Astrocyte (in vitro differentiated cells and primary cell): ENCODE measurements around the gene GALNT18. TPM values are rescaled to one million over a fixed set of nuclear protein-coding genes. Genes with fewer than 3 reads are reported as not detected.

ENCODE experiments used
- DNase-seq: peaks from one replicate; pipeline ENCODE4 v3.0.0-alpha.2; 2010; ENCODE audit warnings: low read depth
- FAIRE-seq: peaks from 2 replicates; lab custom pipeline; 2011; peaks lifted over from hg19 to GRCh38; lab: Jason Lieb, UNC
- H2AFZ ChIP-seq: 2 replicates; pipeline ENCODE4 v1.6.0; 2012; ENCODE audit warnings: low read depth, low read length, inconsistent platforms
- H3K27ac ChIP-seq: 2 replicates; pipeline ENCODE4 v1.5.1; 2011; ENCODE audit warnings: low read depth, low read length, inconsistent platforms
- H3K27me3 ChIP-seq: 2 replicates; pipeline ENCODE4 v1.6.0; 2011; ENCODE audit warnings: low read length, inconsistent platforms; ENCODE audit not compliant: insufficient read depth
- H3K36me3 ChIP-seq: 2 replicates; pipeline ENCODE4 v1.5.1; 2011; ENCODE audit warnings: low read length, inconsistent platforms; ENCODE audit not compliant: insufficient read depth
- H3K4me1 ChIP-seq: 2 replicates; pipeline ENCODE4 v1.5.1; 2011; ENCODE audit warnings: low read length, inconsistent platforms; ENCODE audit not compliant: insufficient read depth
- H3K4me2 ChIP-seq: 2 replicates; pipeline ENCODE4 v1.6.0; 2012; ENCODE audit warnings: low read length, inconsistent platforms
- H3K4me3 ChIP-seq: 2 replicates; pipeline ENCODE4 v1.5.1; 2011; ENCODE audit warnings: low read depth, mild to moderate bottlenecking, low read length, inconsistent platforms; ENCODE audit not compliant: insufficient read depth
- H3K79me2 ChIP-seq: 2 replicates; pipeline ENCODE4 v1.6.0; 2012; ENCODE audit warnings: mild to moderate bottlenecking, low read length, inconsistent platforms; ENCODE audit not compliant: insufficient read depth
- H3K9ac ChIP-seq: 2 replicates; pipeline ENCODE4 v1.6.0; 2012; ENCODE audit warnings: mild to moderate bottlenecking, low read length, inconsistent platforms
- H3K9me3 ChIP-seq: 2 replicates; pipeline ENCODE4 v1.5.1; 2012; ENCODE audit warnings: low read depth, mild to moderate bottlenecking, low read length, inconsistent platforms; ENCODE audit not compliant: insufficient read depth
- H4K20me1 ChIP-seq: 2 replicates; pipeline ENCODE4 v1.6.0; 2012; ENCODE audit warnings: low read length, inconsistent platforms; ENCODE audit not compliant: insufficient read depth
- H3K27ac Mint-ChIP-seq: one replicate; pipeline ENCODE4 v1.8.0; 2021; ENCODE audit warnings: mild to moderate bottlenecking, mixed read lengths; ENCODE audit not compliant: unreplicated experiment
- H3K27me3 Mint-ChIP-seq: one replicate; pipeline ENCODE4 v1.8.0; 2021; ENCODE audit warnings: low read depth, mixed read lengths; ENCODE audit not compliant: unreplicated experiment
- H3K36me3 Mint-ChIP-seq: one replicate; pipeline ENCODE4 v1.8.0; 2021; ENCODE audit warnings: low read depth, mixed read lengths; ENCODE audit not compliant: unreplicated experiment
- H3K4me1 Mint-ChIP-seq: one replicate; pipeline ENCODE4 v1.8.0; 2021; ENCODE audit warnings: low read depth, mixed read lengths; ENCODE audit not compliant: unreplicated experiment
- H3K4me3 Mint-ChIP-seq: one replicate; pipeline ENCODE4 v1.8.0; 2021; ENCODE audit warnings: mild to moderate bottlenecking, moderate library complexity, mixed read lengths; ENCODE audit not compliant: unreplicated experiment
- H3K9me3 Mint-ChIP-seq: one replicate; pipeline ENCODE4 v1.8.0; 2021; ENCODE audit warnings: mild to moderate bottlenecking, mixed read lengths; ENCODE audit not compliant: unreplicated experiment
- EZH2 ChIP-seq: IDR thresholded peaks from 2 replicates; pipeline ENCODE4 v1.6.1; 2012; ENCODE audit warnings: mild to moderate bottlenecking, low read length, inconsistent platforms; ENCODE audit not compliant: insufficient read depth
- total RNA-seq: library from RNA; stranded (reverse); gene quantifications from 2 replicates; pipeline ENCODE4 v1.2.1, GENCODE V29; 2021
- TF ChIP-seq, protein P1 (sequence below): IDR thresholded peaks from 2 replicates; pipeline ENCODE4 v1.5.1; 2011; ENCODE audit warnings: low read depth, mild to moderate bottlenecking, inconsistent platforms, low read length, moderate library complexity; ENCODE audit not compliant: insufficient read depth

Gene GALNT18
- total RNA-seq, 1 donor from 2014 or later, result 6.5 TPM

DNA sequence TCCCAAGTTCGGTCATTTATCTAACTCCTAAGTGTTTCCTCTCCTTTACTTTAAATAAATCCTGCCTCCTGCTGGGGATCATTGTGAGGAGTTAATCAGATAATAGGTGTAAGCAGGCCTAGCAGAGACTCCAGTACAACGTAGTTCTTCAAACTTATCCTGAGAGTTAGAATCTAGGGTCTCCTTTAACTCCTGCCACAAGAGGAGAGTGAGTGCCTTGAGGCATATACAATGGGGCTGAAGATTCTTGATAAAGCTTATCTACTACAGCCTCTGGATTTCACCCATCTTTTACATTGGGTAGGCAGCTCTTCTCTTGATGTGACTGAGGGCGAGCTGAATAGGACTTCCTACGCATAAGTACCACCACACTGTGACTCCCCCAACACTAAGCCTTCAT is 3.1 kb upstream of the GALNT18 start:
- Histone ChIP-seq H3K4me2 (no peak overlapping the region), H3K4me1 (peaks cover 15% of the 10 kb centered on the region), H3K27me3 (peaks cover 34% of the 10 kb centered on the region), H2AFZ (no peak overlapping the region), H3K9me3 (no peaks in the 10 kb centered on the region), H3K79me2 (no peaks in the 10 kb centered on the region), H3K27ac (no peak overlapping the region), H3K4me3 (no peak overlapping the region), H4K20me1 (no peaks in the 10 kb centered on the region), H3K9ac (no peak overlapping the region), H3K36me3 (no peaks in the 10 kb centered on the region)
- H3K9me3 Mint-ChIP-seq, result peaks cover 3% of the 10 kb centered on the region
- DNase-seq, result no peak
- H3K4me3 Mint-ChIP-seq, result no peak overlapping the region
- peaks cover 5% of the 10 kb centered on the region for H3K4me1 Mint-ChIP-seq
- no peaks in the 10 kb centered on the region for H3K36me3 Mint-ChIP-seq
- no peak for FAIRE-seq
- H3K27me3 Mint-ChIP-seq, result peaks cover 19% of the 10 kb centered on the region
- no peak overlapping the region for H3K27ac Mint-ChIP-seq
- TF ChIP-seq, protein P1, sequence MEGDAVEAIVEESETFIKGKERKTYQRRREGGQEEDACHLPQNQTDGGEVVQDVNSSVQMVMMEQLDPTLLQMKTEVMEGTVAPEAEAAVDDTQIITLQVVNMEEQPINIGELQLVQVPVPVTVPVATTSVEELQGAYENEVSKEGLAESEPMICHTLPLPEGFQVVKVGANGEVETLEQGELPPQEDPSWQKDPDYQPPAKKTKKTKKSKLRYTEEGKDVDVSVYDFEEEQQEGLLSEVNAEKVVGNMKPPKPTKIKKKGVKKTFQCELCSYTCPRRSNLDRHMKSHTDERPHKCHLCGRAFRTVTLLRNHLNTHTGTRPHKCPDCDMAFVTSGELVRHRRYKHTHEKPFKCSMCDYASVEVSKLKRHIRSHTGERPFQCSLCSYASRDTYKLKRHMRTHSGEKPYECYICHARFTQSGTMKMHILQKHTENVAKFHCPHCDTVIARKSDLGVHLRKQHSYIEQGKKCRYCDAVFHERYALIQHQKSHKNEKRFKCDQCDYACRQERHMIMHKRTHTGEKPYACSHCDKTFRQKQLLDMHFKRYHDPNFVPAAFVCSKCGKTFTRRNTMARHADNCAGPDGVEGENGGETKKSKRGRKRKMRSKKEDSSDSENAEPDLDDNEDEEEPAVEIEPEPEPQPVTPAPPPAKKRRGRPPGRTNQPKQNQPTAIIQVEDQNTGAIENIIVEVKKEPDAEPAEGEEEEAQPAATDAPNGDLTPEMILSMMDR, result no peak
- TF ChIP-seq EZH2, result no peak

DNA sequence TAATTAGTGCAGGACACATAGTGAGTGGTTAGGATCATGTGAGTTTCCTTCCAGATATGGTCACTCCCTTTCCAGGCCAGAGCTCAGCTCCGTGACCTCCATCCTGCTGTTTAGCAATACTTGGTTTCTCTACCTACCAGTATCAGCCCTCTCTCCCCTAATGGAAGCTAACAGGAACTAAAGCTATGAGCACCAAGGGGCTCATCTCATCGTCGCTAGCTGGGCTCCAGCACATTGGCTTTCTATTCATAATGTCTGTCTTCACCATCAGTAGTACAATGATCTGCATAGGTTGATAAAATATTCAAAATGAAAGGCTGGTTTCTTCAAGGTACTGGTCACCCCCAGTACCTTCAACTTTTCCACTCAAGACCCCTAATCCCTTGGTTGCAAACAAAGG is 2.4 kb upstream of the GALNT18 start:
- no peak for TF ChIP-seq EZH2
- TF ChIP-seq, protein P1, result no peak
- no peak for DNase-seq
- Histone ChIP-seq H3K4me1 (peaks cover 15% of the 10 kb centered on the region), H3K79me2 (no peaks in the 10 kb centered on the region), H3K4me3 (no peak overlapping the region), H3K9ac (no peak overlapping the region), H4K20me1 (no peaks in the 10 kb centered on the region), H2AFZ (no peak overlapping the region), H3K27me3 (peaks cover 34% of the 10 kb centered on the region), H3K27ac (no peak overlapping the region), H3K4me2 (no peak overlapping the region), H3K9me3 (no peaks in the 10 kb centered on the region), H3K36me3 (no peaks in the 10 kb centered on the region)
- Mint-ChIP-seq H3K36me3 (no peaks in the 10 kb centered on the region), H3K27ac (no peak overlapping the region), H3K4me1 (peaks cover 5% of the 10 kb centered on the region), H3K4me3 (no peak overlapping the region), H3K27me3 (peaks cover 15% of the 10 kb centered on the region), H3K9me3 (peaks cover 3% of the 10 kb centered on the region)
- no peak for FAIRE-seq

DNA sequence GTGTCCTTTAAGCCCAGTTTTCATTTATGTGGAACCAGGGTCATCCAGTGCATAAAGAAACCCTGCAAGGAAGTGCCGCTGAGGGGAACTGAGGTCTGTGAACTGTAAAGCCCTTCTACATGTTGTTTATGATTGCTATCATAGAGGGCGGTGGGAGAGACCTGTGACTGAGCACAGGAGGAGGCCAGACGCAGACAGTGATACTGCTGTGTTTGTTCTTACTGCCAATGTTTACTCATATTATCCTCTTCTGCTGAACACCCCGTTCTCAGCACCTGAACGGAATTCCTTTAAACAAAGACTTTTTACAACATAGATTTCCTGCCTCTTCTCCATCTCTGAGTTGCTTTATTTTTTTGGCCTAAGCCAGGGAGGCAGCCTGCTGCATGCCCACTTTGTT is 967 bp upstream of the GALNT18 start:
- no peak for DNase-seq
- peak overlapping the region; percentile 21 for H3K4me3 Mint-ChIP-seq
- TF ChIP-seq, protein P1, result no peak
- TF ChIP-seq EZH2, result no peak
- Histone ChIP-seq H3K27me3 (peaks cover 39% of the 10 kb centered on the region), H3K4me1 (peaks cover 15% of the 10 kb centered on the region), H3K79me2 (no peaks in the 10 kb centered on the region), H3K4me3 (no peak overlapping the region), H3K9ac (no peak overlapping the region), H3K9me3 (no peaks in the 10 kb centered on the region), H4K20me1 (no peaks in the 10 kb centered on the region), H2AFZ (no peak overlapping the region), H3K4me2 (no peak overlapping the region), H3K27ac (no peak overlapping the region), H3K36me3 (no peaks in the 10 kb centered on the region)
- H3K4me1 Mint-ChIP-seq, result peaks cover 5% of the 10 kb centered on the region
- peaks cover 12% of the 10 kb centered on the region for H3K27me3 Mint-ChIP-seq
- peaks cover 3% of the 10 kb centered on the region for H3K9me3 Mint-ChIP-seq
- no peaks in the 10 kb centered on the region for H3K36me3 Mint-ChIP-seq
- FAIRE-seq, result no peak
- H3K27ac Mint-ChIP-seq, result no peak overlapping the region
